ENCODE results near the gene TSPAN5.
"Not testable (repeated sequence)": the region's sequence is repeated elsewhere in the genome, so short reads cannot be mapped to it uniquely, and the experiment has no call there.

Gene TSPAN5

DNA sequence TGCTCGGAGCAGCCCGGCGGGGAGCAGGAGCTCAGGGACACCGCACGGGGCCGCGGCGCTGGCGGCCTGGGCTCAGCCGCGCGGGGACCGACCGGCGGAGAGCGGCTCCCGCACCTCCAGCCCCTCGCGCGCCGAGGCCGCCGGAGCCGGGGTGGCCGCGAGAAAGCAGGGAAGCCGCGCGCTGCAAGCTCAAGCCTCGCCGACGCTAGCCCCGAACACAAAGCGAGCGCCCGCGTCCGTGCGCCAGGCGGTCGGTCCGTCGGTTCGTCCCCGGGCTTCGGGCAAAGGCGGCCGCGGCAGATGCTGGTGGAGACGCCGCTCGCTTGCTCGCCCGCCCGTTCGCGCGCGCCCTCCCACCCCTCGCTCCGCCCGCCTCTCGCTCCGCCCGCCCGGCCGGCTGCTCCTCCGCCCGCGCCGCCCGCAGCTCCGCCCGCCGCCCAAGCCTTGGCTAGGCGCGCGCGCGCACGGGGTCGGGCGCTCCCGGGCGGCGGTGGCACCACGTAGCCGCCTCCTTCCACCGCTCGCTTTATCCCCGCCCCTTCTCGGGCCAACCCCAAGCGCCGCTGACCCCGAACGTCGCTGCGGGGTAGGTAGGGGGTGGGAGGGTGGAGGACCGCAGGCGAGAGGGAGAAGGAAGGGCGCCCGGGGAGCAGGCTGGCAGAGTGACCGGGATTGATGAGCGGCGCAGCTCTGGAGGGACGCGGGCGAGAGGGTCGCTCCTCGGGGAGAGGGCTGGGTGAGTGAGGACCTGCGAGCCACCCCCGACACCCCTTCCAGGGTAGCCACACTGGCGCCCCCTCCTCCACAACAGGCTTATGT, at the start of gene TSPAN5:
Gene TSPAN5, minus strand, starts transcription at position 325 of the 819 bp plus-strand sequence.
- peak; percentile 88 for DNase-seq

GRCh38 chr4:98706935-98707334, 48.5 kb upstream of the TSPAN5 start:
- DNase-seq: no peak

DNA sequence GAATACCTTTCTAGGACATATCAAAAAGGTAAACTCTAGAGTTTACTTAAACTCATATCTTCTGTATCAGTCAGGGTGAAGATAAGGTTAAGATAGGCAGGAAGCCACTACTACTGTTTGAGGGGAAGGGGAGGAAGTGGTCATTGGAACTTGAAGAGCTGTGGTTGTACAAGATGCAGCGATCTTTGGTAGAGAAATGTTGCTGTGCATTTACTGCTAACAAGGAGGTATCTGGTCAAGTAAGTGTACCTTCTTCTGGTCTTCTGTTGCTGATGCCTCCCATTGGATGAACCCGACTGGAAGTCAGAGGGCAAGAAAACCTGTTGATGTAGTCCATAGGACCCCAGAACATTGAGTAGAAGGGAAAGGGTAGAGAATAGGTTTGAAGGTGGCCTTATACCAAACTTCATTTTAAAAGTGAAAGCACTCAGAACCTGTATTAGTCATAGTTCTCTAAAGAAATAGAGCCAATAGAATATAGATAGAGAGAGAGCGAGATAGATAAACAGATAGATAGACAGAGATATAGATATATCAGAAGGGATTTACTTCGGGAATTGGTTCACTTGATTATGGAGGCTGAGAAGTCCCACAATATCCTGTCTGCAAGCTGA, 47.9 kb upstream of the TSPAN5 start:
- DNase-seq: no peak

GRCh38 chr4:98705586-98705985, 47.2 kb upstream of the TSPAN5 start:
- not testable (repeated sequence) for DNase-seq

DNA sequence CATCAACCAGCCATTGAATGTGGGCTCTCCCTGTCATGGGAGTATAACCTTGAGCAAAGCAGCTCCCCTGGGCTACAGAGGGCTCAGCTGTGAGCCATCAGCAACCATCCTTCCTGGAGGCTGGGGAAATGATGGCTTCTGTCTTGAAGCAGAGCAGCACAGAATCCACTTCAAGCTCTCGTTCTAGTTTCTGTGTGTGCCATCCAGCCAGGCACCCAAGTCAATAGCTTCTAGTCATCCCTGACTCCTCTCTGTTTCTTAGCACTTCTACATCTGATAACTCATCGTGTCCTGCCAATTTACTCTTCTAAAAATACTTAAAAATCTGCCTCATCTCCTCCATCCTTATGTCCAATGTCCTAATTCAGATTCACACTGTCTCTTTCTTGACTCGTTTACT, 42.2 kb upstream of the TSPAN5 start:
- DNase-seq: no peak

DNA sequence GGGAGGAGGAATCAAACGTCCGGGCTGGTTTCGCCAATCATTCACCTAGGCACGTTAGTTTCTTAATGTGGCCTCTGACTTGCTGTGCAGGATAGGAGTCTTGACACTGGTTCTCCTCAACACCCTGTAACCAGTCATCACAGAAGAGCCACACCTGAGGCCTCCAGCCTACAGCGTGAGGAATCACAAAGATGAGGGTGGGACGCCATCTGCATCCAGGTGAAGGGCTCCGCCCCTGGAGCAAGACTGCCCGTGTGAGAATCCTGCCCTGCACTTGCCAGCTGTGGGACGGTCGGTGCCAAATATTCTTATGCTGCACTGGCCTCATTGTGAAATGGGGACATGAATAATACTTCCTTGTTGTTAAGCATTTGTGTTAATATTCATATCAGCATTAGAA, 35.7 kb upstream of the TSPAN5 start:
- DNase-seq: no peak

- DNase-seq: no peak
Measured at GRCh38 chr4:98692411-98692810, 34.0 kb upstream of the TSPAN5 start.

- no peak for DNase-seq
Measured at GRCh38 chr4:98691588-98691987, 33.2 kb upstream of the TSPAN5 start.

DNA sequence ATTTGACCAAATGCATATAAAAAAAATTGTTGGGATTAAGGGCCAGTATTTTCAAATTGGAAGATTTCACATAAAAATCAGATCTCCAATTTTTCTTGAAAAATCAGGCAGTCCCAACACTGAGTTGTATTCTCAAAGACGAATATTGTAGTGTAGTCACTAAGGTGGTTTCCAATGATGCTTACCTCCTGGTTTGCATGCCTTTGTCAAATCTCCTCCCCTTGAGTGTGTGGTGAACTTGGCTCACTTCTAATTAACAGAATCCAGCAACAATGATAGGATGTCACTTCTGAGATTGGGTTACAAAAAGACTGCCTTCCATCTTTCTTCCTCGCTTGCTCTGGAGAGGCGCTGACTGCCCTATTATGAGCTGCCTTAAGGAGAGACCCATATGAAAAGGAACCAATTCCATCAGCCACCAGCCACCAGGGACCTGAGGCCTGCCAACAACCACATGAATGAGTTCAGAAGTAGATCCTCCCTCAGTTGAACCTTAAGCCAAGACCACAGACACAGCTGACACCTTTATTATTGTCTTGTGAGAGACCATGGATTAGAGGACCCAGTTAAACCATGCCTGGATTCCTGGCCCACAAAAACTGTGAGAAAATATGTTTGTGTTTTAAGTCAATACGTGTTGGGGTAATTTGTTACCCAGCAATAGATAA, 31.2 kb upstream of the TSPAN5 start:
- DNase-seq: no peak

- no peak for DNase-seq
Measured at GRCh38 chr4:98688411-98689290, 30.2 kb upstream of the TSPAN5 start.

DNA sequence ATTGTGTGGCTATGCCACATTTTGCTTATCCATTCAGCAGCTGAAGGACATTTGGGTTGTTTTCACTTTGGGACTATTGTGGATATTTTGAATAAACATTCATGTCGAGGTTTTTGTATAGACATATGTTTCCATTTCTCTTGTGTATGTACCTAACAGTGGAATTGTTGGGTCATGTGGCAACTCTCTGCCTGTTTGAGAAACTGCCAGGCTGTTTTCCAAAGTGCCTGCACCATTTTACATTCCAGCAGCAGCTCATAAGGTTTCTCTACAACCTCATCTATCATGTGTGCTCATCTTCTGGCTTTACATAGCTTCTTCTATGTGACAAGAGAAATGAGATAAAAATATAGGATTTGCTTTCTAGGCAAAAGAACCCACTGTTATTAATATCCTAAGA, 29.5 kb upstream of the TSPAN5 start:
- no peak for DNase-seq

DNA sequence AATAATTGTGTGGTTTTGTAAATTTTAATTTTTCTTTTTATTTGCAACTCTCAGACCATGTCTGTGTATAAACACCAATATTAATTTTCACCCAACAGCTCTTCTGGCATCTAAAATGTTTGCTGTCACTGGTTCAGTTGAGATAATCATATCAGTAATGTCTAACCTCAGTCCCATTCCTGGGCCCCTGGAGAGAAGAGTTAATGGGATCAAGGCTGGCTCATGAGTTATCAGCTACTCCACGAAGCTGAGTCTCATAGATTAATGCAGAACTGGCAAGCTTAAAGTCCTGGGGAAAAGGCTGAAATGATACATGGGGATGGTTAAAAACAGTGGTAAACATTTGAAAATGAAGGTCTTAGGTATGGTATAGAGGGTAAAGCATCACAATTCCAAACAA, 28.4 kb upstream of the TSPAN5 start:
- no peak for DNase-seq

- no peak for DNase-seq
Measured at GRCh38 chr4:98686043-98686707, 27.8 kb upstream of the TSPAN5 start.

GRCh38 chr4:98685225-98686042, 27.0 kb upstream of the TSPAN5 start:
- no peak for DNase-seq

DNA sequence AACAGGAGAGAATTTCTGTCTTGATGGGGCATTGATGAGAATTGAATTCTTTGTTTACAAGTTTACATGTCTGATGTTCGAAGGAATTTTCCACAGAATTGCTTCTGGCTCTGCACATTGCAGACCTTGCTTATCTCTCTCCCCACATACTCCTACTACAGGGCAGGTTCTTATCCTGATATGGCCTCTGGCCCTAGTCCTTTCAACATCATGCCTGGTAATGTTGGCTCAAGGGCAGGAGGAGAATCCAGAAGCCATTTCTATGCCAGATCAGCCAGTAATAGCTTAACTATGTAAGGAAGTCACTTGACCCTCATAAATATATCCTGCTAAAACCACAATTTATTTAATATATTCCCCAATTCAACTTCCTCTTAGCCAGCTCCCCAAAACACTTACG, 24.3 kb upstream of the TSPAN5 start:
- DNase-seq: no peak

GRCh38 chr4:98680806-98681205, 22.4 kb upstream of the TSPAN5 start:
- DNase-seq: no peak

- no peak for DNase-seq
Measured at GRCh38 chr4:98679738-98680137, 21.3 kb upstream of the TSPAN5 start.

DNA sequence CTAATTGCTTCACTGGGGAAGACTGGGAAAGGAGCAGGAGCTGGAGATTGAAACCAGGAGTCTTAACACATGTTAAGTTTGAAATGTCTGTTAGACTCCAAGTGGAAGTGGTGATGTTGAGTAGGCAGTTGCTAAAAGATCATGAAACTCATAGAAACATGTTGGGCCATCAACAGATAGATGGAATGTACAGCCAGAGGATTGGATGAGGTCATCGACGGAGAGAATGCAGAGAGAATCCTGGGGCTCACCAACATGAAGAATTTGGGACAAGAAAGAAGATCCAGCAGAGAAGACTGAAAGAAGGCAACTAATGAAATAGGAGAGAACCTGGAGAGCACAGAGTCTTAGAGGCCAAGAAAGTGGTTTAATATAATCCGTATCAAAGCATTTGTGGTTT, 19.4 kb upstream of the TSPAN5 start:
- no peak for DNase-seq

DNA sequence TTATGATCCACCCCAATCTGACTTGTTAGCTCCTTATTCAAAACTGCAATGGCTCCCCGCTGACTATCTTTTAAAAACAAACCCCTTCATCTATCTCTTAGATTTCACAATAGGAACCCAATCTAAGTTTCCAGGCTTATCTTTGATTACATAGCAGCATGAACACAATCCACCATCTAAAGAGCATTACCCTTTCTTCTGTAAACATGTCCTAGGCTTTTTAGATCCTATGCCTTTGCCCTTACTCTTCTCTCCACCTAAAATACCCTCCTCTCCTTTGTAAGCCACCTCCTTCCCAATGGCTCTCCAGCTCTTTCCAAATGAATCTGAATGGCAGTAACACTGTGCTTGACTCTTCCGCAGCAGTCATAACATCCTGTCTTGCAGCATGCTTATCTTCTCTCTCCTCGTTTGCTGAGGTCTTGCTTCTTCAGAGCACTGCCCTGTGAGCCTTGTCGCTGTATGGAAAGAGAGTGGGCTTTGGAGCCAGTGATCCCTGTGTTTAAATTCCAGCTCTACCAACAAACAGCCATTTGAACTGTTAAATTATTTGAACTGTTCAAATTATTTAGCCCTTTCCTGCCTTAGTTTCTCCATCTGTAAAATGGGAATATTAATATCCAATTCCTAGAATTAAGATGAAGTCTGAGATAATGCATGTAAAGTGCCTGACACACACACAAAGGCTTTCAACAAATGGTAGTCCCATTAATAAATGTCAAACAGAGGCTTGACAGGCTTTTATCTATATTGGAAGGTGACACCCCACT, 16.2 kb upstream of the TSPAN5 start:
- DNase-seq: no peak

GRCh38 chr4:98673978-98674377, 15.6 kb upstream of the TSPAN5 start:
- no peak for DNase-seq

DNA sequence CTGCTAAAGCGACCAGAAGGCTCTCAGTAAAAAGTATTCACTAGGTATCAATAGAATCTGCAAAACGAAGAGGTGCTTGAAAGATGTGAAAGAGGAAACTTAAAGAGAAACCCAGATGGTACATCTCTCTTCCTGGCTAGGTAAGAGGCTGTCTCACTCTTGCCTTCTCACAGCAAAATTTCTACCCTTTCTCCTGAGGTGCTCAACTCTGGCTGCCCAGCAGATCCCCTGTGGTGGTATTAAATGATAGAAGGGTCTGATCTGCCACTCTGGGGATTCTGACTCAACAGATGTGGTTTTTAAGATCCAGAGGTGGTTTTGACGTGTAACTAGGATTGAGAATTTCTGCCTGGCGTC, 14.9 kb upstream of the TSPAN5 start:
- no peak for DNase-seq

All from activated CD8-positive, alpha-beta memory T cell treated with anti-CD3 and anti-CD28 coated beads, Interleukin-2, amount 50 U/mL, for 4 hours (primary cell).